Activated CD4-positive, alpha-beta memory T cell treated with anti-CD3 and anti-CD28 coated beads, Interleukin-2, amount 10 ng/mL, durations not matched to agents 7 days and 5 days (primary cell): Measurements from ENCODE around the gene MRPL45. TPM values are rescaled to one million over a fixed set of nuclear protein-coding genes. Genes with fewer than 3 reads are reported as not detected.
A peak's percentile ranks its signal among the peaks of the same experiment; 100 is the strongest.
"Not testable (repeated sequence)": the region's sequence is repeated elsewhere in the genome, so short reads cannot be mapped to it uniquely, and the experiment has no call there.

Experiments
- CTCF ChIA-PET: fragments of 350-600 bp; sonication (Branson Sonifier 250); formaldehyde crosslinking; loops from one replicate; lab custom pipeline; 2021; ENCODE audit warnings: antibody characterized with exemption, inconsistent platforms; lab: Charles Lee
- POLR2A ChIA-PET: fragments of 350-600 bp; sonication (Branson Sonifier 250); formaldehyde crosslinking; loops from one replicate; lab custom pipeline; 2021; ENCODE audit warnings: antibody characterized with exemption; lab: Charles Lee
- DNase-seq: peaks from one replicate; pipeline ENCODE4 v3.0.0-alpha.2; 2020
- H3K27ac Mint-ChIP-seq: one replicate; pipeline ENCODE4 v1.8.0; 2021; ENCODE audit warnings: mild to moderate bottlenecking, mixed read lengths
- H3K27me3 Mint-ChIP-seq: one replicate; pipeline ENCODE4 v1.8.0; 2021; ENCODE audit warnings: mixed read lengths
- H3K36me3 Mint-ChIP-seq: one replicate; pipeline ENCODE4 v1.8.0; 2021; ENCODE audit warnings: low read depth, mixed read lengths
- H3K4me1 Mint-ChIP-seq: one replicate; pipeline ENCODE4 v1.8.0; 2021; ENCODE audit warnings: mixed read lengths
- H3K4me3 Mint-ChIP-seq: one replicate; pipeline ENCODE4 v1.8.0; 2021; ENCODE audit warnings: mild to moderate bottlenecking, mixed read lengths
- H3K9me3 Mint-ChIP-seq: one replicate; pipeline ENCODE4 v1.8.0; 2021; ENCODE audit warnings: mixed read lengths
- total RNA-seq, 2 experiments: library from RNA; stranded (reverse); gene quantifications; one replicate each; pipeline ENCODE4 v1.2.3, GENCODE V29; 2021

Gene MRPL45
- 10 to 100 TPM; 25.2 to 26.9 TPM for total RNA-seq

DNA sequence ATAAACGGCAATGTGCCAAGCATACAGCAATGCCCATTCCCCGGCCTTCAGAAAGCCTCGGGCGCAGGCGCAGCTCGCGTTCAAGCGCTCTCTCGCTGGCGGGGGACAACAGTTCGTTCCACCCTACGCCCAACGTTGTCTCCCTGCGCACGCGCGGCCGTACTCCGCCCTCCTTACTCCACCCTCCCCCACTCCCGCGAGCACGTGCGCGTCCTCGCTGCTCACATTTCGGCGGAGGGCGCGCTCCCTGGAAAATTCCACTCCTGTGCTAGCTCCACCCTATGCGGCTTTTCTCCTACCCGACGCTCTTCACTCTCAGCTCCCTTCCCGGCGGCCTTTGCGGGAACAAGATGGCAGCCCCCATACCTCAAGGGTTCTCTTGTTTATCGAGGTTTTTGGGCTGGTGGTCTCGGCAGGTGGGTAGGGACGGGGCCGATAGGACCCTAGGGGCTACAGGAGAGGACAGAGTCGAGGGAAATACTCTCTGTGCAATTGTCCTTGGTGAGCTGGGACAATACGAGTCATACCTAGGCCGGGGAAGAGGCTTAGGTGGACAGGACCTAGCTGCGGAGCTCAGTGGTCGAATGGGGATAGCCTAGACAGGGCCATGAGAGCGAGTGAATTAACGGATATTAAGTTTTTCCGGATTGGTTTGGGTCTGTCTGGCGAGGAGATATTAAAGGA, at the start of gene MRPL45:
TSS of gene MRPL45 (plus strand) at position 335 of the 684 bp plus-strand sequence. CDS start at position 351, 16 bp downstream.
- H3K36me3 Mint-ChIP-seq, CTCF ChIA-PET, H3K27me3 Mint-ChIP-seq, H3K9me3 Mint-ChIP-seq: not testable (repeated sequence)
- peak within 1 kb of the TSS; percentile 94 for H3K4me3 Mint-ChIP-seq
- peaks cover 19% of the 10 kb centered on the region for H3K4me1 Mint-ChIP-seq
- peak within 1 kb of the TSS; percentile 91 for H3K27ac Mint-ChIP-seq
- POLR2A ChIA-PET: interaction anchor here (0.9 kb wide), 1 partner anchor 19 kb away, joined by 3 read pairs; no protein-coding TSS in a partner anchor
- peak; percentile 97 for DNase-seq

- peaks cover 11% of the 10 kb centered on the region for H3K4me1 Mint-ChIP-seq
- CTCF ChIA-PET, H3K4me3 Mint-ChIP-seq: not testable (repeated sequence)
Measured at GRCh38 chr17:38253191-38253590, 43.8 kb upstream of the MRPL45 start.

DNA sequence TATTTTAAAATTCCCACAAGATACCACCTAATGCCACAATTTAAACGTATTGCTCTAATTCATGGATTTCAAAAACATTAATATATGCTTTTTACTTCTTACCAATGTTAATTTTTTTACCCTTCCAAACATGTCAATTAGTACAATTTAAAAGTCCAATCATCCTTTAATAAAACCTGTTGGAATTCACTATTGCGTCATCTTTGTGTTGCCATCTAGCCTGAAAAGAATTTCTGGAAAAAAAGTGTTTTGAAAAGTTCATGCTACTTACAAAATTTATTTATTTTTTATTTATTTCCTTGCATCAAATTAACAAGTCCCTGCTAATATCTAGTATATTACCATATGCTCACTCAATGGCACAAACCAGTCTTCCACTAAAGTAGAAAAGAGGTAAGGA, 42.6 kb upstream of the MRPL45 start:
- DNase-seq, H3K27ac Mint-ChIP-seq, POLR2A ChIA-PET, H3K36me3 Mint-ChIP-seq, CTCF ChIA-PET, H3K4me3 Mint-ChIP-seq, H3K9me3 Mint-ChIP-seq, H3K27me3 Mint-ChIP-seq: not testable (repeated sequence)
- peaks cover 11% of the 10 kb centered on the region for H3K4me1 Mint-ChIP-seq

More at GRCh38 chr17:38253191-38253590, 43.8 kb upstream of the MRPL45 start:
- H3K36me3 Mint-ChIP-seq, H3K27ac Mint-ChIP-seq, H3K9me3 Mint-ChIP-seq, POLR2A ChIA-PET, H3K27me3 Mint-ChIP-seq, DNase-seq: not testable (repeated sequence)

GRCh38 chr17:38257013-38257621, 39.9 kb upstream of the MRPL45 start:
- H3K36me3 Mint-ChIP-seq, H3K27ac Mint-ChIP-seq, H3K4me1 Mint-ChIP-seq, H3K27me3 Mint-ChIP-seq, CTCF ChIA-PET, POLR2A ChIA-PET, H3K9me3 Mint-ChIP-seq: not testable (repeated sequence)
- H3K4me3 Mint-ChIP-seq: peak overlapping the region; percentile 47
- DNase-seq: peak; percentile 90

- DNase-seq, H3K4me1 Mint-ChIP-seq, H3K36me3 Mint-ChIP-seq, H3K9me3 Mint-ChIP-seq, CTCF ChIA-PET, H3K4me3 Mint-ChIP-seq, POLR2A ChIA-PET, H3K27ac Mint-ChIP-seq, H3K27me3 Mint-ChIP-seq: not testable (repeated sequence)
Measured at GRCh38 chr17:38265974-38266506, 30.9 kb upstream of the MRPL45 start.

DNA sequence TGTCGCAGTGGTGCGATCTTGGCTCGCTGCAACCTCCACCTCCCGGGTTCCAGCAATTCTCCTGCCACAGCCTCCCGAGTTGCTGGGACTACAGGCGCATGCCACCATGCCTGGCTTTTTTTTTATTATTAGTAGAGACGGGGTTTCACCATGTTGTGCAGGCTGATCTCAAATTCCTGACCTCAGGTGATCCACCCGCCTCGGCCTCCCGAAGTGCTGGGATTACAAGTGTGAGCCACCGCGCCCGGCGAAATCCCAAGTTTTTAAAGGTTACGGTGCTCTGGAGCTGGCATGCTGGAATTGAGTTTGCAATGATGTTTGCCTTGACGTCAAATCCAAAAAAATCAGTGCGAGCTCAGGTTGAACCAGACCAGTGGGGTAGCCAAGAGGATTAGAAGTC, 30.4 kb upstream of the MRPL45 start:
- H3K27me3 Mint-ChIP-seq, CTCF ChIA-PET, DNase-seq, H3K4me1 Mint-ChIP-seq, POLR2A ChIA-PET, H3K36me3 Mint-ChIP-seq, H3K27ac Mint-ChIP-seq, H3K4me3 Mint-ChIP-seq, H3K9me3 Mint-ChIP-seq: not testable (repeated sequence)

GRCh38 chr17:38268138-38268537, 28.8 kb upstream of the MRPL45 start:
- POLR2A ChIA-PET, H3K36me3 Mint-ChIP-seq, DNase-seq, H3K27me3 Mint-ChIP-seq, H3K9me3 Mint-ChIP-seq, CTCF ChIA-PET, H3K27ac Mint-ChIP-seq, H3K4me1 Mint-ChIP-seq, H3K4me3 Mint-ChIP-seq: not testable (repeated sequence)

DNA sequence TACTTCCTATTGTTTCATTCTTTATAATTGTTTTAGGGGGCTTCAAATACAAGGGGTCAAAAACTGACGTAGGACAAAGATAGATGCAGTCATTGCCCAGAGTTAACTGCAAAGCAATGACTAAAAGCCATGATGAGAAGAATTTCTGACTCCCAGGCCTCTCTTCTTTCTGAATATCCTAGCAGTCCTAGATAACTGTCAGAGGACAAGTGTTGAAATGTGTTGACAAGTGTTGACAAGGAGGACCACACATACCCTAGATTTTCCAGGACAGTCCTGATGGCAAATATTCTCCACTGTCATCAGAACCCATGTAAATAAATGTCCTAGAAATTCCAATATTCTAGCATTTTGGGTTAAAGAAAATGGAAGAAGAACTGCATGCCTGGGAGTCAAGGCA, 27.9 kb upstream of the MRPL45 start:
- H3K36me3 Mint-ChIP-seq, DNase-seq, H3K9me3 Mint-ChIP-seq, POLR2A ChIA-PET, H3K27me3 Mint-ChIP-seq, H3K27ac Mint-ChIP-seq, CTCF ChIA-PET, H3K4me3 Mint-ChIP-seq, H3K4me1 Mint-ChIP-seq: not testable (repeated sequence)

- DNase-seq, H3K4me3 Mint-ChIP-seq, H3K27ac Mint-ChIP-seq, POLR2A ChIA-PET, H3K36me3 Mint-ChIP-seq, H3K9me3 Mint-ChIP-seq, H3K4me1 Mint-ChIP-seq, CTCF ChIA-PET, H3K27me3 Mint-ChIP-seq: not testable (repeated sequence)
Measured at GRCh38 chr17:38269552-38269951, 27.4 kb upstream of the MRPL45 start.

DNA sequence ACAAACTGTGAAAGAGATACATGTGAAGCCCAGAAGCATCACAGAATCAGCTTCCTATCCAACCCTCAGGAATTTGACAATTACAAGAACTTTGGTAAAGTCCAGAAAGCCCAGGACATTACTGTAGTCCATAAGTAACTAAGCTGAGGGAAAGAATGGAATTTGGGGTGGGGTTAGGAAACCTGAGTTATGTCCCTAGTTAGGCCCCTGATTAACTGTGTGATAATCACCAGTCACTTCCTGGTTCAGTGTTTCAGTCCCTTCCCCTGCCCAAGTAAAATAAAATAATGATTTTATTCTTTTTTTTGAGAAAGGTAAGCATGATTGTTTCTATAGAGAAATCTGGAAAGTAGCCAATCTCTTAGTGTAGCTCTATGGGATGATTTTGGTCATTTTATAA, 11.0 kb upstream of the MRPL45 start:
- CTCF ChIA-PET, H3K27ac Mint-ChIP-seq, POLR2A ChIA-PET, DNase-seq, H3K4me3 Mint-ChIP-seq, H3K36me3 Mint-ChIP-seq, H3K9me3 Mint-ChIP-seq, H3K27me3 Mint-ChIP-seq: not testable (repeated sequence)
- peaks cover 15% of the 10 kb centered on the region for H3K4me1 Mint-ChIP-seq

DNA sequence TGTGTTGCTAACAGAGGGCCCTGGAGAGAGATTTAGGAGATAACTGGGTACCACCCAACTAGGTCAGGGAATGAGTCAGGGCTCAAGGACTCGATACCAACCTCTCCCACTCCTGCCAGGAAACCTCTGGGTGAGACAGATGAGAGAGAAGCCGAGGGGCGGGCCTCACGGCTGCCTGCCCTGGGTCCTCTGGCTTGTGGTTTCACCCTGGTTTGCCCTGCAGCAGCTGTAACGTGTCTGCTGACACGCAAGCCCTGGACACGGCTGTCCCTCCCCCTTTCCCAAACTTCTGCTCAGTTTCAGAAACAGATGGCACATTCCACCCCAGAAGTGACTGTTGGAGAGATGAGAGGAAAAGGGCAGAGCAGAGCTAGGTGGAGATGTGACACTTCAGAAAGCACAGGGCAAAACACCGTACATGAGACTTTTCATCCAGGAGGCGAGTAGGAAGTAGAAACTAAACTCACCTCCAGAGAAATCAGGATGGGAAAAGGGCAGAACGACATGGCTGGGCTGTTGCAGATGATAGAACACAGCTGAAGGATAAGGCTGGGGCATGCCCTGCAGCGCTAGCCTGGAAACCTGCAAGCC, 10.4 kb upstream of the MRPL45 start:
- H3K4me1 Mint-ChIP-seq: peaks cover 15% of the 10 kb centered on the region

DNA sequence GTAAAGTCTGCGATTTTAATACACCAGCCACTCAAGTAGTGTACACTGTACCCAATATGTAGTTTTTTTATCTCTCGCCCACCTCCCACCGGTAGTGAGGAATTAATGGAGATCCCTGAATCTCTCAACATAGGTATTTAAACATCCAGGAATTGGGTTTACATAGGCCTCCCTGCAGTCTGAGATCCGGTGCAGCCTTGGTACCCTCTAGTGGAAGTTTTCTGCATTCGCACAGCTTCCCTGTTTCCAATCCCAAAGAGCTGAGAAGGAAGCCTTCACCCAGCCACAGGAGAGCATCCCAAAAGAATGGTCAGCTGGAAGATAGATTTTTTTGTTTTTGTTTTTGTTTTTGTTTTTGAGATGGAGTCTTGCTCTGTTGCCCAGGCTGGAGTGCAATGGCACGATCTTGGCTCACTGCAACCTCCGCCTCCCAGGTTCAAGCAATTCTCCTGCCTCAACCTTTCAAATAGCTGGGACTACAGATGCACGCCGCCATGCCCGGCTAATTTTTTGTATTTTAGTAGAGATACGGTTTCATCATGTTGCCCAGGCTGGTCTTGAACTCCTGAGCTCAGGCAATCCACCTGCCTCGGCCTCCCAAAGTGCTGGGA, 8.6 kb upstream of the MRPL45 start:
- POLR2A ChIA-PET, H3K4me3 Mint-ChIP-seq, H3K27me3 Mint-ChIP-seq, H3K36me3 Mint-ChIP-seq, H3K27ac Mint-ChIP-seq, CTCF ChIA-PET, DNase-seq, H3K9me3 Mint-ChIP-seq: not testable (repeated sequence)
- H3K4me1 Mint-ChIP-seq: peaks cover 15% of the 10 kb centered on the region

More for the DNA sequence above, 10.4 kb upstream of the MRPL45 start:
- H3K9me3 Mint-ChIP-seq, POLR2A ChIA-PET, H3K36me3 Mint-ChIP-seq, H3K27me3 Mint-ChIP-seq, CTCF ChIA-PET: not testable (repeated sequence)
- Mint-ChIP-seq H3K27ac (peak overlapping the region; percentile 60), H3K4me3 (peak overlapping the region; percentile 32)
- peak; percentile 41 for DNase-seq

GRCh38 chr17:38289760-38290159, 7.2 kb upstream of the MRPL45 start:
- H3K4me3 Mint-ChIP-seq, POLR2A ChIA-PET, CTCF ChIA-PET, DNase-seq, H3K27me3 Mint-ChIP-seq, H3K36me3 Mint-ChIP-seq, H3K27ac Mint-ChIP-seq, H3K9me3 Mint-ChIP-seq: not testable (repeated sequence)
- peaks cover 11% of the 10 kb centered on the region for H3K4me1 Mint-ChIP-seq
